Measurements from ENCODE around the gene LYPD3. TPM values are rescaled to one million over a fixed set of nuclear protein-coding genes. Genes with fewer than 3 reads are reported as not detected.
A peak's percentile ranks its signal among the peaks of the same experiment; 100 is the strongest.

Gene LYPD3
- total RNA-seq, 1 donor from 2014 or later = 0.33 TPM

DNA sequence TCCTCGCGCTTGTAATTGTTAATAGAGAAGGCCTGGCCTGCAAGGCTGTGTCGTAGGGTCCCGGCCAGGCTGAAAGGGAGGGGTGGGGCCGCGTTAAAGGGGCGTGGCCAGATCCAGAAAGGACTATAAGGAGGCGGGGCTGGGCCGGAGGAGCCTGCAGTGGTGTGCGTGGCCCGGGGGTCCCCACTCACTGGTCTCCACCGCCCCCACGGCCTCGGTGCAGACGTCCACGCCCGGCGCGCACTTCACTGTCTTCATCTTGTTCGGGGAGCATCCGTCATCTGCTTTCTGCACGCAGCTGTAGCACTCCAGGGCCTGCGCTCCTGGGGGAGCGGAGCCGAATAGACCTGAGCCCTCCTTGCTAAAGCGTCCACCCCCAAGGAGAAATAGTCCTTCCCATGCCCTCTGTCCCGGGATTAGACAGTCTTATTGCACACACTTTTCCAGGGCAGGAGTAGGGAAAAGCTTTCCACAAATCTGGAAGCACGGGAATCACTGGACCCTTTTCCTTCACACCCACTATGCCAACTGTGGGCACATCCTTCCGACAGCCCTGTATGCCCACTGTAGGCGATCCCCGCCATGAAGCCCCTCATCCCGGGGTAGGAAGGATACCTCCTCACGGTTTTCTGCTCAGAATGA lies 1.2 kb downstream of the LYPD3 start:
- H3K36me3 ChIP-seq (ENCODE audit: control insufficient read depth, insufficient read depth, low read length) = no peaks in the 10 kb centered on the region
- no peak for DNase-seq (ENCODE audit: low read depth)
- H3K27me3 ChIP-seq (ENCODE audit: control insufficient read depth, insufficient read depth, low read length) = peaks cover 5% of the 10 kb centered on the region
- peak overlapping the region; percentile 59 for H3K4me3 ChIP-seq (ENCODE audit: low read depth, low read length)
- TF ChIP-seq, protein P1, sequence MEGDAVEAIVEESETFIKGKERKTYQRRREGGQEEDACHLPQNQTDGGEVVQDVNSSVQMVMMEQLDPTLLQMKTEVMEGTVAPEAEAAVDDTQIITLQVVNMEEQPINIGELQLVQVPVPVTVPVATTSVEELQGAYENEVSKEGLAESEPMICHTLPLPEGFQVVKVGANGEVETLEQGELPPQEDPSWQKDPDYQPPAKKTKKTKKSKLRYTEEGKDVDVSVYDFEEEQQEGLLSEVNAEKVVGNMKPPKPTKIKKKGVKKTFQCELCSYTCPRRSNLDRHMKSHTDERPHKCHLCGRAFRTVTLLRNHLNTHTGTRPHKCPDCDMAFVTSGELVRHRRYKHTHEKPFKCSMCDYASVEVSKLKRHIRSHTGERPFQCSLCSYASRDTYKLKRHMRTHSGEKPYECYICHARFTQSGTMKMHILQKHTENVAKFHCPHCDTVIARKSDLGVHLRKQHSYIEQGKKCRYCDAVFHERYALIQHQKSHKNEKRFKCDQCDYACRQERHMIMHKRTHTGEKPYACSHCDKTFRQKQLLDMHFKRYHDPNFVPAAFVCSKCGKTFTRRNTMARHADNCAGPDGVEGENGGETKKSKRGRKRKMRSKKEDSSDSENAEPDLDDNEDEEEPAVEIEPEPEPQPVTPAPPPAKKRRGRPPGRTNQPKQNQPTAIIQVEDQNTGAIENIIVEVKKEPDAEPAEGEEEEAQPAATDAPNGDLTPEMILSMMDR (IDR thresholded peaks at IDR 0.05; ENCODE audit: insufficient read depth, low read length, poor library complexity, severe bottlenecking) = no peak

DNA sequence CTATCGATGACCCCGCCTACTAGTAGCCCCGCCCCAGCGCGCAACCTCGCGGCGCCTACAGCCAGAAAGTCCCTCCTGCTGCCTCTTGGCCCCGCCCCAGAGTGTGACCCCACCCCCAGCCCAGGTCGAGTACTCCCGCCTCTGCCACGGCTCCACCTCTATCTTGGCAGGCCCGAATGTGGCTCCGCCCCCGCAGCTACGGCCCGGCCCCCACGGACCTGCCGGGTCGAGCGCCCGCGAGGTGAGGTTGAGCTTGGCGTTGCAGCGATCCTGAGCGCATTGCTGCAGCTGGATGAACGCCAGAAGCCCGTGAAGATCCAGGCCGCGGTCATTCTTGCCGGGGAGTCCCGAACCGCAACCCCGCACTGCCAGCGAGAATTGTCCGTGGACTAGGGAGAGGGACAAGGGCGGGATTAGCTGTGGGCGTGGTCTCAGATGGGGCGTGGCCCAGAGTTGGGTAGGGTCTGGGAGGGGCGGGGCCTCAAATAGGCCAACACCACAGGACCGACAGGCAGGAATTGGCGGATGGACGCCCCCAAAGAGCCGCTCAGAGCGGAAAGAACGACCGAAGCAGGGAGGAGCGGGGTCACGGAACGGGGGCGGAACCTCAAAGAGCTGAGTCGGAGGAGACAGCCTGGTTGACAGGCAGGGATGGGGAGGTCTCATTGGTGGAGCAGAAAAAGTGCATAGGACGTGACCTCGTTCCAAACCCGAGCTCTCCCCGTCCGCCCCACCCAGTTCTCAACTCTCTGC lies 1.9 kb downstream of the LYPD3 start:
- TF ChIP-seq, protein P1 (IDR thresholded peaks at IDR 0.05; ENCODE audit: insufficient read depth, low read length, poor library complexity, severe bottlenecking) = no peak
- peak; percentile 39 for DNase-seq (ENCODE audit: low read depth)
- Histone ChIP-seq H3K36me3 (ENCODE audit: control insufficient read depth, insufficient read depth, low read length) (no peaks in the 10 kb centered on the region), H3K27me3 (ENCODE audit: control insufficient read depth, insufficient read depth, low read length) (peaks cover 5% of the 10 kb centered on the region), H3K4me3 (ENCODE audit: low read depth, low read length) (peak overlapping the region; percentile 59)

DNA sequence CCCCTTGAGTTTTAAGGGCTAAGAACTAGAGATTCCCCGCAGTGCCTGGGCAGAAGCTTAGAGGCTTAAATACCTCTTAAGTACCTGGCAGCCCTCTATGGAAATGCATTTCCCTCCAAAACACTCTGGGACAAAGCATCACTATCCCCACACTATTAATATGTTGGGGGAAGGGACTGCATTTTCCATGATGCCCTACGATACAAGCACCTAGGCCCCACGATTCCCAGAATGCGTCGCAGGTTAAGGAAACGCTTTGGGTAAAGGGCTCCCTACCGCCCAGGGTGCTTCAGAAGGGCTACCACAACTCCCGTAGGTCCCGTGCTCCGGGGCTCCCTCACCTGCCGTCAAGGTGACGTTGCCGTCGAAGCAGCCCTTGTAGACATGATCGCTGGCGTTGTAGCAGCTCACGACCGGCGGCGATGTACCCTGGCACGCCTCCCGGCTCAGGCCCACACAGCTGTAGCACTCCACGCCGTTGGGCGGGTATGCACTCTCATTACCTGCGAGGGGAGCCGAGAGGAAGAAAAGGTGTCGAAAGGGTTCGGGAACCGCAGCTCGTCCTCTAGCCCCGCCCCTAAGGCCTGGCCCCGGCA lies 2.5 kb downstream of the LYPD3 start:
- TF ChIP-seq, protein P1 (IDR thresholded peaks at IDR 0.05; ENCODE audit: insufficient read depth, low read length, poor library complexity, severe bottlenecking) = no peak
- no peaks in the 10 kb centered on the region for H3K36me3 ChIP-seq (ENCODE audit: control insufficient read depth, insufficient read depth, low read length)
- peaks cover 5% of the 10 kb centered on the region for H3K27me3 ChIP-seq (ENCODE audit: control insufficient read depth, insufficient read depth, low read length)
- DNase-seq (ENCODE audit: low read depth) = no peak
- peak overlapping the region; percentile 59 for H3K4me3 ChIP-seq (ENCODE audit: low read depth, low read length)

DNA sequence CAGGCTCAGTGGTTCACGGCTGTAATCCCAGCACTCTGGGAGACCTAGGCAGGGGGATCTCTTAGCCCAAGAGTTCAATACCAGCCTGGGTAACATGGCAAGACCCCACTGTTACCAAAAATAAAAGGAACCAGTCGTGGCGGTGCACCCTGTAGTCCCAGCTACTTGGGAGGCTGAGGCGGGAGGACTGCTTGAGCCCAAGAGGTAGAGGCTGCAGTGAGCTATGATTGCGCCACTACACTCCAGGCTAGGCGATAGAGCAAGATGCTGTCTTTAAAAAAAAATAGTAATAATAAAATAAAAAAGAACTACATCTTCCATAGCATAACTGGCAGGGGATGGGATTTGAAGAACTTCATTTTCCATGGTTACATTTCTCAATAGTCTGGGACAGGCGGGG lies 3.0 kb downstream of the LYPD3 start:
- no peak overlapping the region for H3K4me3 ChIP-seq (ENCODE audit: low read depth, low read length)
- DNase-seq (ENCODE audit: low read depth) = no peak
- H3K27me3 ChIP-seq (ENCODE audit: control insufficient read depth, insufficient read depth, low read length) = peaks cover 5% of the 10 kb centered on the region
- no peaks in the 10 kb centered on the region for H3K36me3 ChIP-seq (ENCODE audit: control insufficient read depth, insufficient read depth, low read length)
- TF ChIP-seq, protein P1 (IDR thresholded peaks at IDR 0.05; ENCODE audit: insufficient read depth, low read length, poor library complexity, severe bottlenecking) = no peak

DNA sequence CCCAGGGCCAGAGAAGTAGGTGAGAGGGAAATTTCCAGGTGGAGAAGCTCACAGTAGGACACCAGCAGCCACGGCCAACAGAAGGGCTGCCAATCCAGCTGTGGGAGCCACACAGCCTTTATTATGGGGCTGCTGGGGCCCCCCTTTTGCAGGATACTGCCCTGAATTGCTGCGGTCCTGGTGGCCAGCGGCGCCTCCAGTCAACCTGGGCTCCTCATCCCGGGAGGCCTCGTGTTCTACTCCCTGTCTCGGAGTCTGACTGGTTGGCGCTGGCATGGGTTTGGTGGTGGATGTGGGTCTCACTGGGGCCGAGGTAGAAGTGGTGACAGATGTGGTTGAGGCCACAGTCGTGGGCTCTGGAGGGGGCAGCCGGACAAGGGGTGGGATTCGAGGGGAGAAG lies 4.1 kb downstream of the LYPD3 start:
- TF ChIP-seq, protein P1 (IDR thresholded peaks at IDR 0.05; ENCODE audit: insufficient read depth, low read length, poor library complexity, severe bottlenecking) = no peak
- H3K27me3 ChIP-seq (ENCODE audit: control insufficient read depth, insufficient read depth, low read length) = peaks cover 5% of the 10 kb centered on the region
- no peak for DNase-seq (ENCODE audit: low read depth)

More for the DNA sequence above, 4.1 kb downstream of the LYPD3 start:
- H3K4me3 ChIP-seq (ENCODE audit: low read depth, low read length) = no peak overlapping the region
- H3K36me3 ChIP-seq (ENCODE audit: control insufficient read depth, insufficient read depth, low read length) = no peaks in the 10 kb centered on the region

Measured in kidney epithelial cell (primary cell).